ENCODE data around the gene COBL. TPM values are rescaled to one million over a fixed set of nuclear protein-coding genes. Genes with fewer than 3 reads are reported as not detected.

The COBL gene
- total RNA-seq, 6 experiments from 2014 or later = not detected

- Mint-ChIP-seq H3K4me3 (no peak overlapping the region), H3K27ac (no peak overlapping the region), H3K9me3 (no peaks in the 10 kb centered on the region; the same call in 1 of the 2 replicates), H3K36me3 (ENCODE audit: low read depth) (no peaks in the 10 kb centered on the region), H3K4me1 (ENCODE audit: low read depth) (no peaks in the 10 kb centered on the region), H3K27me3 (ENCODE audit: insufficient read depth) (peaks cover 7% of the 10 kb centered on the region)
- no peak for TF ChIP-seq CTCF (IDR thresholded peaks at IDR 0.05)
- DNase-seq = no peak
Measured at GRCh38 chr7:51273360-51273759, 43.2 kb downstream of the COBL start.

- no peak for TF ChIP-seq CTCF (IDR thresholded peaks at IDR 0.05)
- H3K4me3 Mint-ChIP-seq = no peak overlapping the region
- no peaks in the 10 kb centered on the region for H3K4me1 Mint-ChIP-seq (ENCODE audit: low read depth)
- H3K36me3 Mint-ChIP-seq (ENCODE audit: low read depth) = no peaks in the 10 kb centered on the region
- DNase-seq = no peak
- H3K27ac Mint-ChIP-seq = no peak overlapping the region
- H3K9me3 Mint-ChIP-seq = peaks cover 5% of the 10 kb centered on the region; the same call in 1 of the 2 replicates
- H3K27me3 Mint-ChIP-seq (ENCODE audit: insufficient read depth) = peaks cover 7% of the 10 kb centered on the region
Measured at GRCh38 chr7:51270965-51271364, 45.6 kb downstream of the COBL start.

GRCh38 chr7:51269911-51270310, 46.7 kb downstream of the COBL start:
- Mint-ChIP-seq H3K27me3 (ENCODE audit: insufficient read depth) (peaks cover 6% of the 10 kb centered on the region), H3K9me3 (peaks cover 5% of the 10 kb centered on the region; the same call in 1 of the 2 replicates), H3K36me3 (ENCODE audit: low read depth) (no peaks in the 10 kb centered on the region), H3K4me3 (no peak overlapping the region), H3K27ac (no peak overlapping the region), H3K4me1 (ENCODE audit: low read depth) (no peaks in the 10 kb centered on the region)
- DNase-seq = no peak
- no peak for TF ChIP-seq CTCF (IDR thresholded peaks at IDR 0.05)

DNA sequence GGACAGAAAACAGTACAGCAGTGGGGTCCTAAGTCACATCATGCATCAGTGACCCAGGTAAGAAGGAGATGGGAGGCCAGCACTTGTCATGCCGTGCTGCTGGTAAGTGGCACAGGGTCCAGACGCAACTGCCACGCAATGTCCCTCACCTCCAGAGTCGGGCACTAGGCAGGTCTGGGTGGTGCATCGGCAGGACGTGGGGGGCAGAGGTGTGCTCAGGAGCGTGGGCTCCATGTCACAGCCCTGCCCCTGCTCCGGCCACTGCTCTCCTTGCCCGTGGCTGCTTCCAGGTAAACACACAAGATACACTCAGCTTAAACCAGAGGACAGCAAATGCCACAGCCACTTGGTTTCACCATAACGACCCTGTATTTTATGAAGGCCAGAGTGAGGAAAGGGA, 47.3 kb downstream of the COBL start:
- Mint-ChIP-seq H3K4me3 (no peak overlapping the region), H3K27me3 (ENCODE audit: insufficient read depth) (peaks cover 7% of the 10 kb centered on the region), H3K27ac (no peak overlapping the region)

GRCh38 chr7:51268859-51269258, 47.8 kb downstream of the COBL start:
- no peaks in the 10 kb centered on the region for H3K36me3 Mint-ChIP-seq (ENCODE audit: low read depth)
- no peak for DNase-seq
- no peak overlapping the region for H3K27ac Mint-ChIP-seq
- H3K4me3 Mint-ChIP-seq = no peak overlapping the region
- H3K4me1 Mint-ChIP-seq (ENCODE audit: low read depth) = no peaks in the 10 kb centered on the region
- H3K9me3 Mint-ChIP-seq = peaks cover 5% of the 10 kb centered on the region; the same call in 1 of the 2 replicates
- H3K27me3 Mint-ChIP-seq (ENCODE audit: insufficient read depth) = peaks cover 3% of the 10 kb centered on the region
- TF ChIP-seq CTCF (IDR thresholded peaks at IDR 0.05) = no peak

More for the DNA sequence above, 47.3 kb downstream of the COBL start:
- H3K36me3 Mint-ChIP-seq (ENCODE audit: low read depth) = no peaks in the 10 kb centered on the region
- H3K4me1 Mint-ChIP-seq (ENCODE audit: low read depth) = no peaks in the 10 kb centered on the region
- DNase-seq = no peak
- TF ChIP-seq CTCF (IDR thresholded peaks at IDR 0.05) = no peak
- peaks cover 5% of the 10 kb centered on the region; the same call in 1 of the 2 replicates for H3K9me3 Mint-ChIP-seq

DNA sequence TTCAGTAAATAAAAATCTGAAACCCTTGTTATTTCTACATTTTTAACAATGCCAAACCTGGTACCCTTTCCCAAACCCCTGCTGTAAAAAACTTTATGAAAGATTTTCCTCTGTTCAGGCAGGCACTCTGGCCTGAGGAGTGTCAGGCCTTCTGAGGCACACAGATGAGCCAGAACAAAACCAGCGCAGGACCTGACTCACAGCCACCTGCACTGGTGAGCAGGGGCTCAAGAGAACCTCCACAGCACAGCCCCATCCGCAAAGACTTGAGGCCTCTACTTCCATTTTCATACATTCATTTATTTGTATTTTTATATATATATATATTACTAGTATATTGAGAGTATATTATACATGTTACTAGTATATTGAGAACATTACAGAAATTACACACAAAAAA, 49.4 kb downstream of the COBL start:
- Mint-ChIP-seq H3K36me3 (ENCODE audit: low read depth) (no peaks in the 10 kb centered on the region), H3K27me3 (ENCODE audit: insufficient read depth) (peaks cover 3% of the 10 kb centered on the region), H3K9me3 (peaks cover 6% of the 10 kb centered on the region; the same call in 1 of the 2 replicates), H3K27ac (no peak overlapping the region), H3K4me3 (no peak overlapping the region), H3K4me1 (ENCODE audit: low read depth) (no peaks in the 10 kb centered on the region)
- TF ChIP-seq CTCF (IDR thresholded peaks at IDR 0.05) = no peak
- no peak for DNase-seq

Measured in HFFc6 (cell line).